ENCODE results near the gene SMURF2.
"Not testable (repeated sequence)": the region's sequence is repeated elsewhere in the genome, so short reads cannot be mapped to it uniquely, and the experiment has no call there.

Gene SMURF2

DNA sequence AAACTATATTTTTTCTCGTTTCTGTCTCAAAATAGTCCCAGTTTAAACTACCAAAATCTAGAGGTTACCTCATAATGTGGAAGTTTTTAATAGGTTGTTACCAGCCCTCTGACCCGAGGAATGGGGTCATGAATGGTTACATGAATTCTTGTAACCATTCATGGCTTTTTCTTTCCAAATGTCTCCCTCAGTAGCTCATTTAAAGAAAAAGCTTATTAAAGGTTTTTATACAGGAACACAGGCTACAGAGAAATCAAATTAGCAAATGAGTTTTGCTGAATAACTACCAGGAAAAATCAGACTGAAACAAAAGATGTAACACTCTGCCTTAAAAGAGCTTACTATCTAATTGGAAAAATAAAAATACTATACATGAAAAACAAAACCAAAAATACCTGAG lies 63.4 kb downstream of the SMURF2 start:
- no peak for DNase-seq (ENCODE audit: low read depth, low spot score)

DNA sequence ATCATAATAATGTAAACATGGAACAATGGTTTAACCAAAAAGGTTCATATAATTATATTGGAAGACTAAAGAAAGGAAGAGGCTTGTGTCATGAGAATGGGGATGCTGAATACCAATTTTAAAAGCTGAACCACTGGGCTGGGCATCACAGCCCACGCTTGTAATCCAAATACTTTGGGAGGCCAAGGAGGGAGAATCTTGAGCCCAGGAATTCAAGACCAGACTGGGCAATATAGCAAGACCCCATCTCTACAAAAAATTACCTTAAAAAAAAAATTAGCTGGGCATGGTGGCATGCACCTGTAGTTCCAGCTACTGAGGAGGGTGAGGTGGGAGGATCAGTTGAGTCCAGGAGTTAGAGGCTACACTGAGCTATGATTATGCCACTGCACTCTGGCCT lies 65.1 kb downstream of the SMURF2 start:
- no peak for DNase-seq (ENCODE audit: low read depth, low spot score)

DNA sequence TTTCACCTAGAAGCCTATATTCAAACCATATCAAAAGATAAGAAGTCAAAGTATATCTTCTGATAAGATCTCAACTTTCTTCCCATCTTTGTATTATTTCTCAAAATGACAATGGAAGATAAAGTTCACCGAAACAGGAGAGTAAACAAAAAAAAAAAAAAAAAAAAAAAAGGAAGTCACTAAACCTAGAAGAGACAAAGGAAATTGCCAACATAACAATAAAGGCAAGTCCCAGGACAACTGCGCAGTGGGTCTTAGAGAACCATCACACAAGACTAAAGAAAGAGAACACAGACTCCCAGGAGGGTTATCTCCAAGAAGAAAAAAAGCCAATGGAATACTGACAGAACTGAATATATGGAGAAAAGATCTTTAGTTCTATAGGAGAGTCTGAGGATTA lies 65.7 kb downstream of the SMURF2 start:
- DNase-seq (ENCODE audit: low read depth, low spot score) = no peak

DNA sequence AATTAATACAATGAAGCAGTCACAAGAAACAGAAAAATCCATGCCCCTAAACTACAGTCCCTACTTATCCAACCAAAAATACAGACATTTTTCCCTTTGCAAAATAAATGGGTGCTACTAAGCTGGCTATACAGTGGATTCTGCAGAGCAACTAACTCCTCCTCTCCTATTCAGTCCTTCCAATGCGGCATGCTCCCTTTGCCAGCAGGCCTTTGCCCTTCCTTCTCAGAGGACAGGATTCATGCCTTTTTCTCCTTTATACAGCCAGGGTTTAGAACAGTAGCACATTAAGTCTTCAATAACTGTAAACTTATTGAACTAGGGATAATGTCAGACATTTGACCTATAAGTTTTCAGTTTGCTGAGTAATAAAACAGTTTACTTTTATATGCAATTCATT lies 70.2 kb downstream of the SMURF2 start:
- no peak for DNase-seq (ENCODE audit: low read depth, low spot score)

DNA sequence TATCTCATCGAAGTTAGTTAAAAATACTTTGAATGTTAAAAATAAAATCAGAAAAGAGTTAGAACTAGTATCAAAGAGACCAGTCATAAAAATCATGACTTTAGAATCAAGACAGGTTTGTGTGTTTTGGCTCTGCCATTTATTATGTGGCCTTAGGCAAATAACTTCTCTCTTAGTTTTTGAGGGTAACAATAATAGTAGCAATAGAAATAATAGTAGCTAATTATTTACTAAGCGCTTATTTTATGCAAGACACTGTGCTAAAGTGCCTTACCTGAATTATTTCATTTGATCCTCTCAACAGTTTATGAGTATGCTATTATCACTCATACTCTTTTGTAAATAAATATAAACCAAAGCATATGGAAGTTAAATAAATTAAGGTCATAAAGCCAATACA lies 77.0 kb downstream of the SMURF2 start:
- DNase-seq (ENCODE audit: low read depth, low spot score) = no peak

DNA sequence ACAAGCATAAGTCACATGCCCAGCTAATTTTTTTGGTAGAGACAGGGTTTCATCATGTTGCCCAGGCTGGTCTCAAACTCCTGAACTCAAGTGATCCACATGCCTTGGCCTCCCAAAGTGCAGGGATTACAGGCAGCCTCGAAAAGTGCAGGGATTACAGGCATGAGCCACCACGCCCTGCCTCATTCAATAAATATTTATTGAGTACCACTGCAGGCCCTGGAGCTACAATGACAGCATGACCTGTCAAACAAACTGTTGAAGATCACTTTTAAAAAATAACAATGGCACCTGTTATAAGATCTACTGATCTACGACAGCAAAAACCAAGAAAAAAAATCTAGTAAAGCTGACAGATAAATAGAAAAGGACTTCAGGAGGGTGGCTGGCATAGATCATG lies 79.1 kb downstream of the SMURF2 start:
- DNase-seq (ENCODE audit: low read depth, low spot score) = no peak

DNA sequence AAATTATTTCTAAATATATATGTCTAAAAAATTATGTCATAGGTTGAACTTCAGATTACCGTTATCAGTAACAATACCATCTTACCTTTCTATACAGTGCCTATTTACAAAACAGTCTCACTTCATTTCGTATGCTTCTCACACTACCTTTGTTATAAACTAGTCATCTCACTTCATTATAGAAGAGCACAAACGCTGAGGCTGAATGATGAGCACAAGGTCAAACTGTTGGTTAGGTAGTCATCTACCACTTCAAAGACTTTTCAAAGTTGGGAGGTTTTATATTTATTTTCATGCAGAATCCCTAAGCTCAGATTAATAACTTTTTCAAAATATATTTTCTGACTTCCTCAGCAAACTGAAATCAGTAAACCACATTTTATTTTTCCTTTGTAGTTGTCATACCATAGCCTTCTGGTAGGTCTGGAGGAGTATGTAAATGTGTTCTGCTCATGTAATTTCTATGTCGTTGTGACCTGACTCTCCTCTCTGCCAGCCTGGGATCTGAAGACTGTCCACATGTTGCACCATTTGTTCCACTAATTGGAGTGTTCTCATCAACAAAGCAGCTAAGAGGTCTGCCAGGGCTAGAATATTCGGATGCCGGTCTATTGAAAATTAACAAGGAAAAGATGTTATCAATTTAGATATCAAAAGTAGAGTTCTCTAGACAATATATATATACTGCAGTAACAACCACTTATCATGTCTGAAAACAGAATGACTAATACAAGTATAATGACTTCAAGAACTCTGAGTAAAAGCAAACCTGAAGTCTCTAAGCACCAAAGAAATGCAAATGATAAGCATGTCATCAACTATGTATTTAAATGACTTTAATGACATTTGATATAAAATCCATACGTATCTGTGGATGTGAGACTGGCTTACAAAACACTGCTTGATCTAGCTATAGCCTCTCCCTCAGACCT lies 81.5 kb downstream of the SMURF2 start:
- DNase-seq (ENCODE audit: low read depth, low spot score) = no peak

DNA sequence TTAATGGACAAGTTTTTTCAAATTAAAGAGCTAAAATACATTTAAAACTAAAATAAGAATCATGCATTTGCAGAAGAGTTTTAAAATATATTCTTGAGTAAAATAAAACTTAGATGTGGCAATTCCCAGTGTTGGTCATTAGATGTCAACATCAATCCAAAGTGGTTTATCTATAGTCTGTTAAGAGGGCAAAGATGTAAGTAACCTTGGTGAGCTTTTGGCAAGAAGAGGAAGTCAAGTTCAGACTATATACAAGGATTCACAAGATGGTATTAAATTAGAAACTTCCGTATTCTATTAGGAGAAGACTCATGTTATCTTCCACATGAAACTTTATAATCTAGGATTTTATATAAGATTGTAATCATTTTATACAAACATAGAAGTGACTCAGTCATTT lies 82.2 kb downstream of the SMURF2 start:
- DNase-seq (ENCODE audit: low read depth, low spot score) = no peak

DNA sequence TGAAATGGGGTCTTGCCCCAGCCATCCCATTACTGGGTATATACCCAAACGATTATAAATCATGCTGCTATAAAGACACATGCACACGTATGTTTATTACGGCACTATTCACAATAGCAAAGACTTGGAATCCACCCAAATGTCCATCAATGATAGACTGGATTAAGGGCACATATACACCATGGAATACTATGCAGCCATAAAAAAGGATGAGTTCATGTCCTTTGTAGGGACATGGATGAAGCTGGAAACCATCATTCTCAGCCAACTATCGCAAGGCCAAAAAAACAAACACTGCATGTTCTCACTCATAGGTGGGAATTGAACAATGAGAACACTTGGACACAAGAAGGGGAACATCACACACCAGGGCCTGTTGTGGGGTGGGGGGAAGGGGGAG lies 85.1 kb downstream of the SMURF2 start:
- not testable (repeated sequence) for DNase-seq (ENCODE audit: low read depth, low spot score)

DNA sequence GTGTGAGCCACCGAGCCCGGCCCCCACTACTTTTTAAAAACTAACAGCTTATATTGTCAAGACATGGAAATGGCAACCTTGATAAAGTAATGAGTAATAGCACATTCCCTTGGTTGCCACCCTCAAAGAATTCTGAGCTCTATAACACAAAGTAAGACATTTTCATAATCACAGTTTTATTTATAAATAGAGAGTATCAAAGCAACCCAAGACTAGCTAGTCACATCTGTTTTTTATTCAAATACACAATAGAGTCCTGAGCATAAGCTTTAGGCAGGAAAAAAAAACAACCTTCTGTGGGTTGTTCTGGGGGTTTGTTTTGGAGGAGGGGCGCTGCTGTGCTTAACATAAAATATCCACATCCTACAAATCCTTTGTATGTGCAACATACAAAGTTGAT lies 86.7 kb downstream of the SMURF2 start:
- no peak for DNase-seq (ENCODE audit: low read depth, low spot score)

DNA sequence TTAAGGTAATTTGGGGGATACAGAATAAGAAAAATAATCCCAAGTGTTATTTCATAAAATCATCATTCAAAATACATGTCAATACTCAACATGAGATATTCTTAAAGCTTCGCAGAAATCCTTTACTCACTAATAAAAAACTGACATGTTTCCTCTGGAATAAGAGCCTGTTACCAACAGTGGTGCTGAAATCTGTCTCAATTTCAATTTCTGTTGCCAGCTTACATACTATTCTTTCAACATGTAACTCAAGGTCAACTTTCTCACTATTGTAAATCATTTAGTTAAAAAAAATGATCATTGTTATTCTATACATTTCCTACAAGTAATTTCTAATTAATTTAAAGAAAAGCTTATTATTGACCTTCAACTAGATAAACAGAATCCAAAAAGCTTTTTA lies 87.5 kb downstream of the SMURF2 start:
- DNase-seq (ENCODE audit: low read depth, low spot score) = no peak

DNA sequence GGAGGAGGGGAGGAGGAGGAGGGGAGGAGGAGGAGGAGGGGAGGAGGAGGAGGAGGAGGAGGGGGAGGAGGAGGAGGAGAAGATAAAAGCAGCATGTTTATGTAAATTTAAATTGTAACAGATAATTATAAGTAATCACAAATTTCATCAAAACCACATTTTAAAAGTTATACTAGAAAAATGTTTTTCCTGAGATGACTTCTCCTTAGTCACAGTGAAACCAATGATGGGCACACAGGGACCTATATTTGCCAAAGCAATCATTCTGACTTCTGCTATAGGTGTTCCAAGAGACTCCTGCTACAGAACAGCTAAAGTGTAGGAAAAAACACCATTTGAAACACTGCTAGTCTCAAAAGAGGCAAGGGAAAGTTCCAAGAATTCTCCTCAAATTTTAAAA lies 88.9 kb downstream of the SMURF2 start:
- no peak for DNase-seq (ENCODE audit: low read depth, low spot score)

DNA sequence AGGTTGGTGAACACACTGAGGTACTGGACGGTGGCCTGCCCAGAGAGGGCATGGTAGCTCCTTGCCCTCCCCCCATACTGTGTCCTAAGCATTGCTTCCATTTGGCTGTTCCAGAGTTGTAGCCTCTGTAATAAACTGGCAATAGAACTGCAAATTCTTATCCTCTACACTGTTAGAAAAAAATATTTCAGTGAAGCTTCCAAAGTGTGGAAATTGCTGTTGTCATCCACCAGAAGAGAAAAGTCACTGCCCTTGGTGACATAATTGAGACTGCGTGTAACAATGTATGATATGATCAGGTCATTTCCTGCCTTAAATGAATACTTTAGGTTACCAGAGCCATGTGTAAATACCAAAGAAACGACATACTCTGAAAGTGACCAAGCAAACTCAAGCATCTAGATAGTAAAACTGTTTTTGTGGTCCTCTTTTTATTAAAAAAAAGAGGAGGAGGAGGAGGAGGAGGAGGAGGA lies 89.4 kb downstream of the SMURF2 start:
- DNase-seq (ENCODE audit: low read depth, low spot score) = no peak

DNA sequence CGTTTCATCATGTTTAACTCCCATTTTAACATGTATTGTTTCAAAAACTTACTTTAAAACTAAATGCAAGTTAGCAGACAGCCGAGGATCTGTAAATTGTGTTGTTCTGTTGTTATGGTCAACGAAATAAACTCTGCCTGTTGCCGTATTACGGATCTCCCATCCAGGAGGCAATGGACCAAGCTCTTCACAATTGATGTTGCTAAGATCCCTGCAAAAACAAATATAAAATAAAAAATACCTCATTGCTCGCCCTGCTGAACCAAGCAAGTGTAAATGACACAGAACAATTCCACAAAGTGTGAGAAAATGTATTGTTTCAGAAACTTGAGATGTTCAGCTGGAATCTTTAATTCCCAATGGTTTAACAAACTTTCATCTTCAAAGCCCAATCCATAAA lies 90.4 kb downstream of the SMURF2 start:
- no peak for DNase-seq (ENCODE audit: low read depth, low spot score)

DNA sequence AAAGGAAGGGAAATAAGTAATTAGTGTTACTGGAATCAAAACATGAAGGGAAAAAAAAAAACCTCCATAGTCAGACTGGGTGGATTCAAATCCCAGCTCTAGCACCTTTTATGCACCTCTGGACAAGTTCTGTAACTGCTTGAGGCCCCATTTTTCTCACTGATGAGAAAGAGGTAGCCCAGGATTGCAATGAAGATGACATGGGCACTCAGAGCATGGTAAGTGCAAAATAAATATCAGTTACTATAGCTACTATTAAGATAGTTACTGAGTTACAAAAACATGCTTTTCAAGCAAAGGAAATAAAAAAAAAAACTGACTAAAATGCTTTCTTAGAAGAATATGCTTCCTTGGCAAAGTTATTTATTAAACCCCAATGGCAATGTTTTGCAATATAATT lies 96.5 kb downstream of the SMURF2 start:
- no peak for DNase-seq (ENCODE audit: low read depth, low spot score)

DNA sequence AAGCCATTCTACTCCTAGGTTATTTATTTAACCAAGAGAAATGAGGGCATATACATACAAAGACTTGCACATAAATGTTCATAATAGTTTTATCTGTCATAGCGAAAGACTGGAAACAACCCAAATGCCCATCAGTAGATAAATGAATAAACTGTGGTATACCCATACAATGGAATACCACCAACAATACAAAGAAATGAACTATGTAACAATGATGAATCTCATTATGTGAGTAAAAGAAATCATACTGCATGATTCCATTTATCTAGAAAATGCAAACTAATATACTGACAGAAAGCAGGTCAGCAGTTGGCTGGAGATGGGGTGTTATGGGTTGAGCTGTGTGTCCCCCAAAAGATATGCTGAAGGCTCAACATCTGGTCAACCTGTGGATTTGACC lies 98.0 kb downstream of the SMURF2 start:
- no peak for DNase-seq (ENCODE audit: low read depth, low spot score)

DNA sequence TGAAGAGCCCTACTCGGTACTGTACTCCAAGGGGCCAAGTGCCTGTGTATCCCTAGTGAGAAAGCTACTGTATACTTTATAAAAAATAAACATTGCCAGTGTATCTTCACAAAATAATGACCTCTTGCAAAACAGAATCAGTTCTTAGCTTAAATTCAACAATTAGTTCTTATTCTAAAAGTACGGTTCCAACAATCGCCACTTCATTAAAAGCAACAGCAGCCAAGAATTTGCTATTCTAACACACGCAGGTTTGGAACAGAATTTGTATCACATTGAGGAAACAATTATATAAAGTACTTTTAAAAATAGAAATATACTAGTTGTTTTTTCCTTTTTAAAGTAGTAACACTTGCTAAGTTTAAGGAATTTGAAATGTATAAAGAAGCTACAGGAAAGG lies 106.8 kb downstream of the SMURF2 start:
- no peak for DNase-seq (ENCODE audit: low read depth, low spot score)

DNA sequence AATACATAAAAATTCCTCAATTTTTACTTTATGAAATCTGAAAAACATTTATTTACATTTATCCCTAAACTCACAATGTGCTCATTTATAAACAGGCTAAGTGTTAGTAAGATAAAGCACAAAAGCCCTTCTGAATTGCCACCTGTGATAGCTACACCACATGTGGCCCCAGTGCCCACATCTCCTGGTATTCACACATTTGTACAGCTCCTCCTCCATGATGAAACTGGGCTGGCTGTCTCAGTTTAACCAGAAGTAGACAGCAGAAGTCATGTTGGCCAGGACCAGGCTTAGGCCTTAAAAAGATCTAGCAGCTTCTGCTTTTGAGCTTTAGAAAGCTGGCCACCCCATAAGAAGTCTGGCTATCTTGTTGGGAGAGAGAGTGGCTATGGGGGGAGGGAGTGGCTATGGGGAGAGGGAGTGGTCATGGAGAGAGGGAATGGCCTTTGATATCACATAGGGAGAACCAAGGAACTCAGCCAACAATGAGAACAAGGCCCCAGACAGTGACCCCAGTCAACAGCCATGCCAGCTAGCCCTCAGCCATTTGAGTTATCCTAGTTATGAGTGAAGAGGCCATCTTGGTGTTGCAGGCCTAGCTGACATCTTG lies 108.0 kb downstream of the SMURF2 start:
- no peak for DNase-seq (ENCODE audit: low read depth, low spot score)

DNA sequence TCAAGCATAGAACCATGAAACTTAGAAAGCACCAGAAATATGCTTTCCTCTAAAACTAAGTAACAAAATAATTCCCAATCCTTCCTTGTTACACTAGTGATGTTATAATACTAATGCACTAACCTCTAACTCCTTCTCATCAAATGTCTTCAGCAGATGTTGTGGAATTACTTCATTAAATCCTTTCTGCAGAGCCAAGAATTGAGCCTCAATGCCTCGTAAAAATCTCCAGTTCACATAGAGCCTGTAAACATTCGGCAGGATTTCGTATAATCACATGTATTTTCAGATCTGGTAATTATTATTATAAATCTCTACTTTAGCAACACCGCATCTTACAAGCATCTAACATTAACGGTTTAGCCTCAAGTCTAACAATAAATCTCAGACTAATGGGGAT lies 110.6 kb downstream of the SMURF2 start:
- DNase-seq (ENCODE audit: low read depth, low spot score) = no peak

DNA sequence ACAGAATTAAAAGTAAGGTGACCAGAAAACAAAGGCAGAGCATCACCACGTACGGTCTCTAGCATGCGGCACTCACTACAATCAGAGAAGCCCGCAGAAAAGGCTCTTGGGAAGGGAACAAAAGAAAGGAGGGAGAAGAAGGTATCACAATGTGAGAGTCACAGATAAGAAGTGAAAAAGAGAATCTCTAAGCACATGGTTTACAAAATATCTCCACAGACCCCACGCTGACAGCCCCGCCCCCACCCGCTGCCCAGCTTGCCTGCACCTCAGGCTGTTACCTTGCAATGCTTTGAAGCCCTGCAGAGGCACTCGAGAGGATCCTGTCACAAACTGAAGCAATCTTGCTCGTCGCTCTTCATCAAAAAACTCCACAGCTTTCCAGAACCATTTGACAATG lies 114.8 kb downstream of the SMURF2 start:
- no peak for DNase-seq (ENCODE audit: low read depth, low spot score)

DNA sequence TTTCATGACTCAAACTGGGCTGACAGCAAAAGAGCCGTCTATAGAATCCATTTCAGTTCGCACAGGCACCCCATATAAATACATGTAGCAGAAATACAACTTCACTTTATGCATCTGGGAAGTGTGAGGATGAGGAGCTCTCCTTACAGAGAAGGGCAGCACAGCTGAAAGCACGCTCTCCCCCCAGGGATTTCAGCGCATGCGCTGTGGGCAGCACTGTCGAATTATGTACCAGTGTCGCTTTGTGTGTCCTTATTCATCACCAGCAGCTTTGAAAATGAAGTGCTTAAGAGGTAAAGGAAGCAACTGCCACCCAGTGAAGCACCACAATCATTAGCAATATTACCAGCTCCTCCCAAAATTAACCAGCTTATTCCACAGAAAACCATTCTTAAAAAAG lies 115.4 kb downstream of the SMURF2 start:
- no peak for DNase-seq (ENCODE audit: low read depth, low spot score)

DNA sequence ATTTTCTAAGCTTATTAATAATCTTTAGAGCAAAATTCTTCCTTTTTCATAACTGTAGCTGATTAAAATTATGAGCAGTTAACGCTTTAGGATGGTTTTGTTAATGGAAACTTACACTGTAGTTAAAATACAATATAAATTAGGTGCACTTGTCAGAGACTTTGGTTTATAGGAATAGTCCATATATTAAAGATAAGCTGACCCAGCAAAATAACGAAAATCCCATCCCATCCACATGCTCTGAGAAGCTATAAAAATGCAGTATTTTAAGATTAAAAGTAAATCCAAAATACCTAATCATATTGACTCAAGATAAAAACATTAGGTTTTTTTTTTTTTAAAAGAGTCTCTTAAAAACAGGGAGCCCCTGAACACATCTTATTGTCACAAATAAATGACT lies 117.4 kb downstream of the SMURF2 start:
- DNase-seq (ENCODE audit: low read depth, low spot score) = no peak

DNA sequence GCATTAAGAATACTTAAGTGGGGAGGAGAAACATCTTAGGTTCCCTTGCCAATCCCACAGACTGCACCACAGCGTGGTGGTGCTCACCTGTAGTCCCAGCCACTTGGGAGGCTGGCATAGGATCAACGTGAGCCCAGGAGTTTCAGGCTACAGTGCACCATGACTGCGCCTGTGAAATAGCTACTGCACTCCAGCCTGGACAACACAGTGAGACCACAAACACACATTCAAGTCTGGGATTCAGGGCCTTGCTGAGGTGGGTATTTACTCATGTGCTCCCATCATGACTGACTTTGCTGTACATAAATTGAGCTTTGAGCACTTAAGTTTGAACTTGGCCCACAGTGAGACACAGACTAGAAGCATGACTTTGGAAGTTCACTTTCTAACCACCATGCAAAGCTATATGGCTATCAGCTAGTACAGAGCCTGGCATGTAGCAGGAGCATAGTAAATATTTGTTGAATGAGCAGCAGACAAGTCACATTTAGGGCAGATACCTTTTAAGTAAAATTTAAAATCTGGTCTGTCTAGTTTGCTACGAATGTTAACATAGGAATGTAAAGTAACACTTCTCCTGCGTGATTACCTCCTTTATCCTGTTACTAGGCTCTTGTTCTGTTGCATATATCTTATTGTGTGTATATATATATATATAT lies 121.9 kb downstream of the SMURF2 start:
- no peak for DNase-seq (ENCODE audit: low read depth, low spot score)
